ENCODE data around the gene CXCR2.
A peak's percentile ranks its signal among the peaks of the same experiment; 100 is the strongest.
"Not testable (repeated sequence)": the region's sequence is repeated elsewhere in the genome, so short reads cannot be mapped to it uniquely, and the experiment has no call there.

Gene CXCR2

DNA sequence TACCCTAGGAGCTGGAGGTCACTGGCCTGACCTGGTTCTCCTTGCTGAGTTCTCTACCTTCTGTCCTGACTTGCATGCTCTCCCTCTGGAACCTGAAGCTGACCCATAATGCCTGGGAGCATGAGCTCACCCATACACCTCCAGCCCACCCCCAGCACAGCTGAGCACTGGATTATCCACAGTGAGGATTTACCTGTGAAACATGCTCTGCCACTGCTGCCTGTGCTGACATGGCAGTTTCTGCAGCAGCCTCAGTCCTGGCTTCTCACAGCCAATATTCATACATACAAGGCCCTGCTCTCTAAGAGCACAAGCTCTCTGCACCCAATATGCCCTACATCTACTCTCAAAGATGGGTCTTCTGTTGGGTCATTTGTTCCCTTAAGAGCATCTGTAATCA lies 5.0 kb downstream of the CXCR2 start:
- no peak for DNase-seq

DNA sequence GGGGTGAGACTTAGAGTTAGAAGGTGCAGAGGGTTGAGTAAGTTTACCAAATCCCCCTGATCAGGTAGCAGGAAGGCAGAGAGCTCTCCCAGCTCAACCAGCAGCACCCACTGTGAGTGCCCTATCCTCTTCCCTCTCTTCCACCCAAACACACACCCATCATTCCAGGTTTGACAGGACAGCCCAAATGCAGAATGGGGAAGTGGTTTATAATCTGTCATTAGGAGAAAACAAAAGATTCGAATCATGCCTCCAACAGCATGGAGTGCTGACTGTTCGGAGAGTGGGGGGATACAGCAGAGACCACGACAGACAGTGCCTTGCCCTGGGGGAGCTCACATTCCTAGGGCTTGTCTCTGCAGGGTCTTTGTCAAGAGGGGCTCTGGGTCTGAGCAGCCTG lies 11.7 kb downstream of the CXCR2 start:
- no peak for DNase-seq

DNA sequence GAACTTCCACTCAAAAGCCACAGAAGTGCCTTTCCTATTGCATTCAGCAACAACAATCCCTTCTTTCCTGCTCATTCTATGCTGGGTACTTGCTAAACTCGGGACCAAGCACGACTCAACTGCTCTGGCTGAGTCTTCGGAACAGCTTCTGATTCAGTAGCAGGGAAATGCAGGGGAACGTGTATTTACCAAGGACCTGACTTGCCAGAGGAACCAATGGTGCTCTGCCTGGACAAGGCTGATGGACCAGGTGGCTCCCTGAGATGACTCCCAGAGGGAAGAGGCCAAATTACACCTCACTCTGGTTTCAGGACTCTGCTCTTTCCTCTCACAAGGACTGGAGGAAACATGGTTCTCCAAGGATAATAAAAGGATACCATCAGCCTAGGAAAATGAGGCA lies 12.2 kb downstream of the CXCR2 start:
- no peak for DNase-seq

GRCh38 chr2:218145124-218145523 lies 19.3 kb downstream of the CXCR2 start:
- no peak for DNase-seq

GRCh38 chr2:218146056-218146455 lies 20.2 kb downstream of the CXCR2 start:
- no peak for DNase-seq

GRCh38 chr2:218149098-218149497 lies 23.3 kb downstream of the CXCR2 start:
- DNase-seq: no peak

DNA sequence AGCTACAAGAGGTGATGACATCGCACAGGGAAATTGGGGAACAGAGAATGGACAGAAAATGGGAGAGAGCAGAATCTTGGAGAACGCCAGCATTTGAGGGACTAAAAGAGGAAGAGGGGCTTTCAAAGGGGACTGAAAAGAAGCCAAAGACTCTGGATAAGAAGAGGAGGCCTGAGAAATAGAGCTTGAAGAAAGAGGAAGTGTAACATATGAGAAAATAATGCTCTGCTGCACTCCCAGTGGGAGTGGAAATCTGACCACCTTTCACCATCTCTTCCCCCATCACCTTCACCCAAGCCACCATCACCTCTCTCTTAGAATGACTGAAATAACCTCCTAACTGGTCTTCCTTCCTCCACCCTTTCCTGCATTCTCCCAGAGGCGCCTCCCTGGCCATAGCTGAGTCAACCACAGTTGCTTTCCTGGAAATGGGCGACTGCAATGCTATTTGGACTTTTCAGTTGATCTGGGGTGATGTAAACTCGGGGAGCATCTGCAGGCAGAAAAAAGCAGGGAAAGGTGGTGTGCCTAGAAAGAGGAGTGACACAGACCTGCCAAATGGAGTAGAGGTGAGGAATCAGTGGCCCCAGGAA lies 24.1 kb downstream of the CXCR2 start:
- no peak for DNase-seq

DNA sequence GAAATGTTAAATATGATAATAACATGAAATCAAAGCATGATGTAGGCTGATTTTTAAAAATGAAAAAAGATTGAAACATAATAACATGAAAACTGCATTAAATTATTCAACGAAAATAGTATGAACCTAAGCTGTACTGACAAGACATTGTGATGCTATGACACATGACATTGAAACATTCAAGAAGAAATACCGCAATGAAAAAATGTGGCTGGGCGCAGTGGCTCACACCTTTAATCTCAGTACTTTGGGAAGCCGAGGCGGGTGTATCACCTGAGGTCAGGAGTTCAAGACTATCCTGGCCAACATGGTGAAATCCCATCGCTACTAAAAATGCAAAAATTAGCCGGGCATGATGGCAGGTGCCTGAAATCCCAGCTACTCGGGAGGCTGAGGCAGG lies 26.3 kb downstream of the CXCR2 start:
- DNase-seq: no peak

- no peak for DNase-seq
Measured at GRCh38 chr2:218152777-218153176, 26.9 kb downstream of the CXCR2 start.

DNA sequence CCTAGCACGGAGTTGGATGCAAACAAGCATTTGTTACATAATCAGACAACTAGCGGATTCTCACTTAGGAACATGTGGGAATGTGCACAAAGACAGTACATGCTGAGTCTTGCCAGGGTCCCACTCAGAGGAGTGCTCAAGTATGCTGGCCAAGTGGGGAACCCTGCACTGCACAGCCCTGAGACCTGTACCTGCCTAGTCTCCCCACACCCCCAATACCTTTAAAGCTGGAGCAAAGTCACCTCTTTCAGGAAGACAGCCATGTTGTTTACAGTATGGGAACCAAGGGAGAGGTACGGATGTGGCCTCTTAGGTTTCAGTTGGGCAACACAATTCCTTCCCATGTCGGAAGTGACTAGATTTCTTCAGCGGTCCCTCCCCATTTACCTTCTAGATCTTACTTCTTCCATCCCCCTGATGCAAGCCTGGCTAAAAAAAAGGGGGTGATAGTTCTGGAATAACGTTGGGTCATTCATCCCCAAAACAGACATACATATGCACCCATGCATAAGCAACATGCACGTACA lies 30.2 kb downstream of the CXCR2 start:
- DNase-seq: no peak

DNA sequence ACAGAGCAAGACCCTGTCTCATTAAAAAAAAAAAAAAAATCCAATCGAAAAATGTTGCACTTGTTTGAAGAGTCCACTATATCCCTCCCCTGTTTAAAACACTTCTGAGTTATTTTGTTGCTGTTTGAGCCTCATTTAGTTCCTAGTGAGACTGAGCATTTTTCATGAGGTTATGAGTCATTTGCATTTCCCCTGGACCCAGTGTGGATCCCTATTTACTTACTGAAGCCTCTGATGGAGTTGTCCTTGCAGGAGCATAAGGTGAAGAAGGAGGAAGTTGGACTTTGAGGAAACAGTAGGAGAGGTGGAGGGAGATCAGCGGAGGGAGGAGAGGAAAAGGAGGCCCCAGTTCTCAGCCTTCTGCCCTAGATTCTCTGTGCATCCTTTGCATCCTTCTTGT lies 35.8 kb downstream of the CXCR2 start:
- no peak for DNase-seq

- no peak for DNase-seq
Measured at GRCh38 chr2:218162814-218163213, 37.0 kb downstream of the CXCR2 start.

GRCh38 chr2:218166791-218167190 lies 41.0 kb downstream of the CXCR2 start, which contains the start of gene CXCR1:
Gene CXCR1 (minus strand): TSS chr2:218166962. CDS start chr2:218165211, 1,751 bp downstream.
- DNase-seq: peak in 1 of 2 experiments; percentile 38

- no peak for DNase-seq
Measured at GRCh38 chr2:218168016-218168415, 42.2 kb downstream of the CXCR2 start.

- peak; percentile 57 to 58 for DNase-seq
Measured at GRCh38 chr2:218168635-218169462, 43.0 kb downstream of the CXCR2 start.

DNA sequence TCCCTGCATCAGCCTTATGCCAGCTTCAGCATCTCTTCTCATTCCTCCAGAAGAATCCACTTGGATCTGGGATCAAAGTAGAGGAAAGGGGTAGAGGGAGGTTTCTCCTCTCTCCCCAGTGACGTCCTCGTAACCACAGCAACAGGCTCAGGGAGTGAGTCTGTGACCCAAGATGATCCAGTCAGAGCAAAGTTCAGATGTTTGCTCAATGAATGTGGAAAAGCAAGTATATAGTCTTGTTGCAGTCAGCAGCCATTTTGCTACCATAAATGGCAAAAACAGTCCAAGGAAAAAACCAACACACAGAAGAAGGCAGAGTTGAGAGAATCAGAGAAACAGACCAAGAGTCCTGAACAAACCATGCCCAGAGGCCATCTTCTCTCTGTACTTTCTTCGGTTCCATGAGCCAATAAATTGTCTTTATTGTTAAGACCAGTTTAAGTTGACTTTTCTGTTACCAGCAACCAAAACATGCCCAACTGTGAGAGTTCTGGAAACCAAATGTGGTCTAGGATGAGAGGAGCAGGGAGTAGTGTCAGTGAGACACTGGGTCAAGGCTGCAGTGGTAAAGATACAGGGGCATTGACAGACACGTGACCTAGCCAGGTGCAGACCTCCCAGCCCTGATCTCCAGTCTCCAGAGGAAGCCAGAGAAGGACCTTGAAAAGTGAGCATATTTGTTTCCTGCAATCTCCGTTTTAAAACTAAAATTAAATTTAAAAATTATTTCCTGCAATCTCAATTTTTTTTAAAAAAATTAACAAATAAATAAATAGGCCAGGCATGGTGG lies 44.1 kb downstream of the CXCR2 start:
- no peak for DNase-seq

DNA sequence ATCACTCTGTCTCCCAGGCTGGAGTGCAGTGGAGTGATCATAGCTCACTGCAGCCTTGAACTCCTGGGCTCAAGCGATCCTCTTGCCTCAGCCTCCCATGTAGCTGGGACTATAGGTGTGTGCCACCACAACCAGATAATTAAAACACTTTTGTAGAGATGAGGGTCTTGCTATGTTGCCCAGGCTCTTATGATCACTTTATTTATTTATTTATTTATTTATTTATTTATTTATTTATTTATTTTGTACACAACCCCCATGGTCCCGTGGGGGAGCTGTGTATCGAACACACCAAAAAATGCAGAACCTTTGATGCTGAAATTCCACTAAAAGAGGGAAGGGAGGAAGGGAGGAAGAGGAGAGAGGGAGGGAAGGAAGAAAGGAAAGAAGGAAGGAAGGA lies 45.9 kb downstream of the CXCR2 start:
- not testable (repeated sequence) for DNase-seq

DNA sequence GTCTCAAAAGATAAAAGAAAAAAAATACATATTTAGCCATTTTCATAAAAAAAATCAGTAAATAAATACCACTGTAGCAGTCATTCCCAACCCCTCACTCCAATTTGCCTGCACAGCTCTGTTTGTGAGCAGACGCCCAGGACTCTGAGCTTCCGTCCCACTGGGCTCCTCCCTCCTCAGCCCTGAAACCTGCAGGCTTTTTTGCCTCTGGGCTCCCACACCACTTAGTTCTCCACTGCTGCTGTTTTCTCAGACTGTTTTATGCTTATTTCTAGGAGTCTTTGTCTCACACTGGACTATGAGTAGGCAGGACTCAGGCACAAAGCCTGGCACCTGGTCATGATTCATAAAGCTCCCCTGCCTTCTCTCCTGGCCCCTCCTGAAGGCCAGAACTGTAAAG lies 47.0 kb downstream of the CXCR2 start:
- no peak for DNase-seq

DNA sequence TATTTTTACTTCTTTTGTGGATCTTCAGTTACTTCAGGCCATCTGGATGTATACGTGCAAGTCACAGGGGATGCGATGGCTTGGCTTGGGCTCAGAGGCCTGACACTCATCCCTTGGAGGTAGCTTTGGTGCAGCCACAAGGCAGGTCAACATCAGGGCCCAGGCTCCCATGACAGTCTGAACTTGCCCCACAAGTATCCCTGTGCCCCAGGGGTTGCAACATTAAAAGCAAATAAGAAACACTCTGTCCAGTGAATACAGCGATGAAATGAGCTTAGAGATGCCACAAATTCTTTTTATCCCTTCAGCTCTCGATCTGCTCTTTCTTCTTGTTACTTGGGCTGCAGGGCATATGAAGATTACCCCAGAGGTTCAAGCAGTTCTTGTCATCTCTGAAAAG lies 54.0 kb downstream of the CXCR2 start:
- no peak for DNase-seq

- DNase-seq: no peak
Measured at GRCh38 chr2:218180467-218181114, 54.8 kb downstream of the CXCR2 start.

DNA sequence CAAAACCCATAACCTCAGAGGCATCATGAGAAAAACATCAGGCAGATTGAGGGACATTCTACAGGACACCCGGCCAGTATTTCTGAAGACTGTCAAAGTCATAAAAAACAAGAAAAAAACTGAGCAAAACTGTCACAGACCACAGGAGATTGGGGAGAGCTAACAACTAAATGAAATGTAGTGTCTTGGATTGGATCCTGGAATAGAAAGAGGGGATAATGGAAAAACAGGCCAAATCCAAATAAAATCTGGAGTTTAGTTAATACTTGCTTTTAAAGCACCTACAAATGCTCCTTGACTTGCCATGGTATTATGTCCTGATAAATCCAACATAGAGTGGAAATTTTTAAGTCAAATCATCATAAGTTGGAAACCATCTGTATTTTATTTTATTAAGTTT lies 58.5 kb downstream of the CXCR2 start:
- DNase-seq: no peak

DNA sequence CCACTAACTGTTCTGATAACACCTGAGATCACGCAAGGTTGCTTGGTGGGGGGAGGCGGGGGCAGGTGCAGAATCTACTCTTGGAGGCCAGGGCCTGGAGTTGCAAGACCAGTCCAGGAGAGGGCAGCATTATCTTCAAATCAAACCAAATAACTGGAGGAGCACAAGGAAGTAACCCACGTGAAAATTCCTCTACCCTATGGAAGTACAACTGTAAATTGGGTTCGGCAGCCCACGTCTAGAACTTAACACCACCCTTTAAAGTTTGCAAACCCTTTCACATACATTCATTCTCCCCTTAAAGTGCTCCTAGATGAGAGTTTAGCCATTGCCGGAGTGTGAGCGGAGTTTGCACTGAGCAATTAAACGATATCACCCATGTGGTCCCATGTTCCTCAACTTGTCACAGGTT lies 60.5 kb downstream of the CXCR2 start:
- DNase-seq: peak; percentile 55 to 64

All from stimulated activated CD4-positive, alpha-beta T cell treated with anti-CD3 and anti-CD28 coated beads, Interleukin-4, amount 100 ng/mL, for 4 hours (primary cell).